BJ (cell line): ENCODE results near the gene ARG2. TPM values are rescaled to one million over a fixed set of nuclear protein-coding genes. Genes with fewer than 3 reads are reported as not detected.
A peak's percentile ranks its signal among the peaks of the same experiment; 100 is the strongest.

Experiments used
- CTCF ChIA-PET: fragments of 350-600 bp; formaldehyde crosslinking; extraction: SDS; loops from one replicate; lab custom pipeline; 2021; ENCODE audit warnings: antibody characterized with exemption, inconsistent platforms; lab: Yijun Ruan, JAX
- POLR2A ChIA-PET: fragments of 300-600 bp; sonication (Branson Sonifier 250); formaldehyde crosslinking; extraction: SDS; loops from one replicate; lab custom pipeline; 2021; ENCODE audit warnings: antibody characterized with exemption; lab: Charles Lee
- DNase-seq: peaks from one replicate; pipeline ENCODE4 v3.0.0-alpha.2; 2011; ENCODE audit warnings: low read depth
- H3K27me3 ChIP-seq: 2 replicates; pipeline ENCODE4 v1.6.0; 2011; ENCODE audit warnings: low read length; ENCODE audit not compliant: control insufficient read depth, insufficient read depth
- H3K36me3 ChIP-seq: 2 replicates; pipeline ENCODE4 v1.5.1; 2011; ENCODE audit warnings: low read length; ENCODE audit not compliant: control insufficient read depth, insufficient read depth
- H3K4me3 ChIP-seq: 2 replicates; pipeline ENCODE4 v1.5.1; 2011; ENCODE audit warnings: low read depth, mild to moderate bottlenecking, control low read depth, low read length
- polyA minus RNA-seq: library from RNA; depleted of rRNA, polyadenylated mRNA; stranded (reverse); fragments of >200 nt; gene quantifications from 2 replicates; pipeline ENCODE4 v1.2.3, GENCODE V29; 2011; rRNA and poly(A)+ RNA removed
- polyA plus RNA-seq: library from polyadenylated mRNA; depleted of rRNA; stranded (reverse); fragments of >200 nt; gene quantifications from 2 replicates; pipeline ENCODE4 v1.2.3, GENCODE V29; 2011; rRNA removed
- TF ChIP-seq, protein P1 (sequence below): IDR thresholded peaks from 2 replicates; pipeline ENCODE4 v1.5.1; 2011; ENCODE audit warnings: low read depth, mild to moderate bottlenecking, control low read depth, inconsistent platforms, low read length, moderate library complexity; ENCODE audit not compliant: insufficient read depth

ARG2 gene
- polyA plus RNA-seq (7.0 and 7.7 TPM in 2 replicates), polyA minus RNA-seq (7.6 and 15.7 TPM in 2 replicates)

DNA sequence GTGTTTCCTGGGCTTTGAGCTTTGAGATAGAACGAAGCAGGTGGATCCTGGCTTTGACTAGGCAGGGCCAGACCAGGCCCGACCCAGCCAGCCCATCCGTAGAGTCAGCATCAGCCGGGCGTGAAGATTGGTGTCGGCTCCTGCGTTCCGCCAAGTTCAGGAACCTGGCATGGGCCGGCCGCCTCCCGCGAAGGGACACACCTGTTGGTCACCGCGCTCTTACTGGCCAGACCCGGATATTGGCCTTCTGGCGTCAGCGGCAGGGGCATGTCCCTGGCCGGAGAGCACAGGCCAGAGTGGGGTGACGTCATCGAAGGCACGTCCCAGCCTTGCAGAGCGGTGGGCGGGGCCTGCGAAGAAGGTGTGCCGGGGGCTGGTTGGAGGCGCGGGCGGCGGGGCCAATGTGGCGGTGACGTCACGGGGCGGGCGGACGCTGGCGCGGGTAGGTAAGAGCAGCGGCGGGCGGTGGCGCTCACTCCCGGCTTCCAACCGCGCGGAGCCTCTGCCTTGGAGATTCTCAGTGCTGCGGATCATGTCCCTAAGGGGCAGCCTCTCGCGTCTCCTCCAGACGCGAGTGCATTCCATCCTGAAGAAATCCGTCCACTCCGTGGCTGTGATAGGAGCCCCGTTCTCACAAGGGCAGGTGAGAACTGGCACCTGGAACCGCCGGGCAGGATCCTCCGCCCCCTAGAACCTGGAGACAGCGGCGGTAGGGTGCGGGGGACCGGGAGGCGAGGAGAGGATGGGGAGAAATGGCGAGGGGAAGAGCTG lies at the start of gene ARG2:
TSS of gene ARG2 (plus strand) at position 475 of the 771 bp plus-strand sequence. CDS start at position 533, 58 bp downstream.
- H3K36me3 ChIP-seq, result no peaks in the 10 kb centered on the region
- TF ChIP-seq, protein P1, sequence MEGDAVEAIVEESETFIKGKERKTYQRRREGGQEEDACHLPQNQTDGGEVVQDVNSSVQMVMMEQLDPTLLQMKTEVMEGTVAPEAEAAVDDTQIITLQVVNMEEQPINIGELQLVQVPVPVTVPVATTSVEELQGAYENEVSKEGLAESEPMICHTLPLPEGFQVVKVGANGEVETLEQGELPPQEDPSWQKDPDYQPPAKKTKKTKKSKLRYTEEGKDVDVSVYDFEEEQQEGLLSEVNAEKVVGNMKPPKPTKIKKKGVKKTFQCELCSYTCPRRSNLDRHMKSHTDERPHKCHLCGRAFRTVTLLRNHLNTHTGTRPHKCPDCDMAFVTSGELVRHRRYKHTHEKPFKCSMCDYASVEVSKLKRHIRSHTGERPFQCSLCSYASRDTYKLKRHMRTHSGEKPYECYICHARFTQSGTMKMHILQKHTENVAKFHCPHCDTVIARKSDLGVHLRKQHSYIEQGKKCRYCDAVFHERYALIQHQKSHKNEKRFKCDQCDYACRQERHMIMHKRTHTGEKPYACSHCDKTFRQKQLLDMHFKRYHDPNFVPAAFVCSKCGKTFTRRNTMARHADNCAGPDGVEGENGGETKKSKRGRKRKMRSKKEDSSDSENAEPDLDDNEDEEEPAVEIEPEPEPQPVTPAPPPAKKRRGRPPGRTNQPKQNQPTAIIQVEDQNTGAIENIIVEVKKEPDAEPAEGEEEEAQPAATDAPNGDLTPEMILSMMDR, result no peak
- ChIA-PET POLR2A (no interaction called here), CTCF (interaction anchor here (0.6 to 8.2 kb wide), 27 partner anchors 11 to 194 kb away, joined by 3 to 105 read pairs (median 4); partner anchors contain the start of genes PIGH, RDH11 and RDH12)
- peak within 1 kb of the TSS; percentile 63 for H3K4me3 ChIP-seq
- DNase-seq, result peak; percentile 41
- no peaks in the 10 kb centered on the region for H3K27me3 ChIP-seq

DNA sequence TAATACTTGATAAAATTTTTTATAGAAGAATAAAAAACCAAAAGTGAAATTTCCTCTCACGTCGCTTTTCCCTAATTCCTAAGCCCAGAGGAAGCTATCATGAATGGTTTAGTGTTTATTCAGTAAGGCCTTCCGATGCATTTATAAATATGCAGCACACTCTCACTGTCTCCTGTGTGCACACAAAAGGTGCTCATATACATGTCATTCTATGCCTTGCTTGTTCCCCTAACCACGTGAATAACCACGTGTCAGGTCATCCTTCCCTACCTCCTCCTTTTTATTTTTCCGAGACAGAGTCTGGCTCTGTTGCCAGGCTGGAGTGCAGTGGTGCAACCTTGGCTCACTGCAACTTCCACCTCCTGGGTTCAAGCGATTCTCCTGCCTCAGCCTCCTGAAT lies 49.3 kb upstream of the ARG2 start:
- TF ChIP-seq, protein P1, result no peak
- CTCF ChIA-PET, result interaction anchor here (0.7 to 12.7 kb wide), 22 partner anchors 11 to 193 kb away, joined by 3 to 280 read pairs (median 6); partner anchors contain the start of genes PLEK2 and PLEKHH1
- no peaks in the 10 kb centered on the region for H3K36me3 ChIP-seq
- H3K27me3 ChIP-seq, result no peaks in the 10 kb centered on the region; the same call in 1 of the 2 replicates
- POLR2A ChIA-PET, result no interaction called here
- no peak for DNase-seq
- H3K4me3 ChIP-seq, result no peak overlapping the region

DNA sequence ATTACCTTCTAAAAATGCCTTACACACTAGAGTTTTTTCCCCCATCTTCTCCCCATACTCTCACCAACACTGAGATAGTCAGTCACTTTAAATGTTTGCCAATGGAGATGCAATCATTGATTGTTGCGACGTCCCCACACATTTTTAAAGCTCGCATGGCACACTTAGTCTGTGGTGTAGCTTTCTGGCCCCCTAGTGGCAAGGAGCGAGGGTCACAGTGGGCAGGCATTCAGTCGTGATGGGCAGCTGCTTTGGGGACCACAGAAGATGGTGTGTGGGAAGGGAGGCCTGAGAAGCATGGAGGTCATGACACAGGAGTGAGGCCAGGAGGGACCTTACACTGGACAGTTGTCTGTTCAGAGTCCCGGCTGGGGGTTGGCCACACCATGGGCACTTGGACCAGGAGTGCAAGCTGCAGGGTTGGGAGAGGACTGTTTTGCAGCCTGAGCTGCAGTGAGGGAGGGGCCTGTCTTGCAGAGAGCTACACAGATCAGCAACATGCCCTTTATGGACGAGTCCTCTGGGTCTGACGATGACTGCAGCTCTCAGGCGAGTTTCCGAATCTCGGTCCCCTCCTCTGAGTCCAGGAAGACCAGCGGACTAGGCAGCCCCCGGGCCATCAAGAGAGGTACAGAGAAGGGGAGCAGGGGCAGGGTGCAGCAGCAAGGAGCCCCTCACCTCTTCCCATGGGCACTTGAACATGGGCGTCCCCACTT lies 48.3 kb upstream of the ARG2 start:
- Histone ChIP-seq H3K4me3 (no peak overlapping the region), H3K27me3 (no peaks in the 10 kb centered on the region; the same call in 1 of the 2 replicates), H3K36me3 (no peaks in the 10 kb centered on the region)
- ChIA-PET POLR2A (no interaction called here), CTCF (interaction anchor here (0.6 to 12.7 kb wide), 45 partner anchors 10 to 1898 kb away, joined by 3 to 280 read pairs (median 5); partner anchors contain the start of genes PLEK2 and PLEKHH1)
- TF ChIP-seq, protein P1, result peak; percentile 94
- DNase-seq, result no peak

DNA sequence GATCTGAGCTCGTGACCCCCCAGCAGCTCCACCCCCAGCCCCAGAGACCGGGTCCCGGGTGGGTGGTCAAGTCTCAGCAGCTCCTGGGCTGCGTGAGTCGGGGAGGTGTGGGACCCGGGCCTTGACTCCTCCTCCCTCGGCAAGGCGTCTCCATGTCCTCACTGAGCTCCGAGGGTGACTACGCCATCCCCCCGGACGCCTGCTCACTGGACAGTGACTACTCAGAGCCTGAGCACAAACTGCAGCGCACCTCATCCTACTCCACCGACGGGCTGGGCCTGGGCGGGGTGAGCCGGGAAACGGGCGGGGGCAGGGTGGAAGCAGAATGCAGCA lies 47.8 kb upstream of the ARG2 start:
- DNase-seq, result no peak
- TF ChIP-seq, protein P1, result no peak
- POLR2A ChIA-PET, result no interaction called here
- CTCF ChIA-PET, result interaction anchor here (0.7 to 12.7 kb wide), 29 partner anchors 10 to 1212 kb away, joined by 3 to 280 read pairs (median 7); partner anchors contain the start of gene PLEKHH1
- H3K4me3 ChIP-seq, result no peak overlapping the region
- no peaks in the 10 kb centered on the region; the same call in 1 of the 2 replicates for H3K27me3 ChIP-seq
- no peaks in the 10 kb centered on the region for H3K36me3 ChIP-seq
